GM12873 (cell line): ENCODE data around the gene IFNLR1.

Experiments
- CTCF ChIP-seq: IDR thresholded peaks from 2 replicates; pipeline ENCODE4 v1.5.1; 2012; ENCODE audit warnings: low read depth, mild to moderate bottlenecking, moderate library complexity, low read length, control low read depth; ENCODE audit not compliant: insufficient read depth; ENCODE audit errors: missing control alignments

IFNLR1 gene

GRCh38 chr1:24126018-24126671 is 60.9 kb downstream of the IFNLR1 start:
- no peak for TF ChIP-seq CTCF

GRCh38 chr1:24125456-24125855 is 61.6 kb downstream of the IFNLR1 start:
- TF ChIP-seq CTCF, result no peak

- TF ChIP-seq CTCF, result no peak
Measured at GRCh38 chr1:24124980-24125379, 62.1 kb downstream of the IFNLR1 start.

GRCh38 chr1:24123611-24124010 is 63.5 kb downstream of the IFNLR1 start:
- no peak for TF ChIP-seq CTCF

GRCh38 chr1:24122776-24123175 is 64.3 kb downstream of the IFNLR1 start:
- no peak for TF ChIP-seq CTCF

- TF ChIP-seq CTCF, result no peak
Measured at GRCh38 chr1:24121406-24121805, 65.7 kb downstream of the IFNLR1 start.

GRCh38 chr1:24120965-24121364 is 66.1 kb downstream of the IFNLR1 start:
- TF ChIP-seq CTCF, result no peak
